ENCODE results near the gene ABHD17A.

Gene ABHD17A

DNA sequence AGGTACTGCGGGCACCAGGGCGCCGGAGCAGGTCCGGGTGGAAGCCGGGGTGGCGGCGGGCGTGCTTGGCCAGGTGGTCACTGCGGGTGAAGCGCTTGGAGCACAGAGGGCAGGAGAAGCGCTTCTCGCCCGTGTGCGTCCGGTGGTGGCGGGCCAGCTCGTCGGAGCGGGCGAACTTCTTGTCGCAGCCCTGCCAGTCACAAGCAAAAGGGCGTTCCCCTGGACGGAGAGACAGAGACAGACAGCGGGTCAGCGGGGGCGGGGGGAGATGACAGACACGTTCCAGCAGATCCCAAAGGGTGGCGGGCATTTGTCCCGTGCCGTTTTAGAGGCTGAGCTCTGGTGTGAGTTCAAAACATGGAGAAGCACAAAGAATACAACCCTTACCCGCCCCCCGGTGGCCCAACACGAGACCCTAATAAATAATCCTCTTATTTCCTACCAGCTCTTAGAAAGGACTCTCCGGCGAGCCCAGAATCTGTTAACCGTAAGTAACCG, 30.7 kb downstream of the ABHD17A start:
- in situ Hi-C loops (cut with MboI; ENCODE audit: low sequenced_read_pairs) = no loop called here

DNA sequence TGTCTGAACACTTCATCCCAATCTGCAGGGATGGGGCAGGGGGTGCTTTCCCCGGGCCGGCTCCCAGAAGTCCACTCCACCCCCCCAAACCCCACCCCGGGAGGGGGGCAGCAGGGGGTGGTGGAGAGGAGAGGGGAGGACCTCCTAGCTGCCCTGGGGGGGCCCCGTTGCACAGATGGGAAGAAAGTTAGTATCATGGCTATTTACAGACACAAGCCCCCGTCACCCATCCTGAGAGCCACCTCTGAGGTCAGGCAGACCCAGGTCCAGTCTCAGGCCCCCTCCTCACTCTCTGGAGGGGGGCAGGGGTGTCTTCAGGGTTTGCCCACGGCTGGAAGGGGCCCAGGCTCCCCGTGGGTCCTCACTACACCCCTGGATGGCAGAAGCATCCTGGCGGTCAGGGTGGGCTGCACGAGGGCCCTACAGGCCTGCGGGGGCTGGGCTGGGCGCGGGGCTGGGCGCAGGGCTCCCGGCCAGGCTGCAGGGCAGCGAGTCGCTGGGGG, 31.2 kb downstream of the ABHD17A start:
- in situ Hi-C loops (cut with MboI; ENCODE audit: low sequenced_read_pairs) = no loop called here

DNA sequence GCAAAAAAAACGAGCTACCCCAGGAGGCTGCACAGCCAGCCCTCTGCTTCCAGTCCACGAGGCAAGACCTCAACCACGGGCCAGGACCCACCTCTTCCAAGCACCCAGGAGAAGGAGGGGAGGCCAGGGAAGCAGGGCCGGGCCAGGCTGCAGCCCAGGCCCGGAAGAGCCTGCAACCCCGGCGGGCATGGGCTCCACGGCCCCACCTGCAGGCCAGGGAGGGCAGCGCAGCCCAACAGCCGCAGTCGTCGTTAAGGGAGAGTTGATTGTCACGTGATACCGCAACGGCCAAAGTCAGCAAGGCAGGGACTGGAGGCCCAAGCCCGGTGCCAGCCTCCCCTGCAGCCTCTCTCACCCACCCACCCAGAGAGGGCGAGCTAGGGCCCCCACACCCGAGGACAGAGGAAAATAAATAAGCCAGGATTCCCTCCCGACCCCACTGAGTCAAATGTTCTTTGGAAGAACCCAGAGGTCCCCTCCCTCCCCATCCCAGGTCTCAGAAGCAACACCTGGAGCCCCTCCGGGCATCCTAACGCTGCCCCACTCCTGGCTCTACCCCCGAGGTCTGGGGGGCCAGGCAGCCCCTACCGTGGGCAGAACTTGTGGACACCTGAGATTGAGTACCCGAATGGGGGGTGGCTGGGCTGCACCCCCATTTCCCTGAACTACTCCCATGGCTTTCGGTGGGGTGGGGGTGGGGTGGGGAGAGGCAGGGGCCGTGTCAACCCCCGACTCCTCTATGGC, 31.8 kb downstream of the ABHD17A start:
- in situ Hi-C loops (cut with MboI; ENCODE audit: low sequenced_read_pairs) = no loop called here

DNA sequence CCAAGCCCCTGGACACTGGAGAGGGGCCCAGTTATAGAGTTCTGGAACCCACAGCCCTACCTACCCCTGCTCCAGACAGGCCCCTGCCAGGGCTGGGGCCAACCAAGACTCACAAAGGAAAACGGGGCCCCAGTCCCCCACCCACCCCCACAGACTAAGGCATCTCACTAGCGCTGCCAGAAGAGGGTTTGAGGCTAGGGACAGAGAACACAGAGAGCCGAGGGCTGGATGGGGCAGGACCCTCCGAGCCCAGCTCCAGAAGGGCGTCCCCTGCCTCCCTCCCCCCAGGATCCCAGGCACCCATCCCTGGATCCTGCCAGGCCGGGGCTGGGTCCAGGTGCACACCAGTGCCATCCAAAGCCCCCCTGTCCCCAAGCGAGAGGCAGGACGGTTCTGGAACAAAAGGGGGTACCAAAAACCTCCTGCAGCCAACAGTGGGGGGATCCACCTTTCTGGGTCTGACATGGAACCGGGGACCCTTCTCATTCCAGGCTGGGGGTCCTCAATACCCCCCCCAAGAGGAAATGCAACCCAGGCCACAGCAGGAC, 32.6 kb downstream of the ABHD17A start:
- in situ Hi-C loops (cut with MboI; ENCODE audit: low sequenced_read_pairs) = no loop called here

DNA sequence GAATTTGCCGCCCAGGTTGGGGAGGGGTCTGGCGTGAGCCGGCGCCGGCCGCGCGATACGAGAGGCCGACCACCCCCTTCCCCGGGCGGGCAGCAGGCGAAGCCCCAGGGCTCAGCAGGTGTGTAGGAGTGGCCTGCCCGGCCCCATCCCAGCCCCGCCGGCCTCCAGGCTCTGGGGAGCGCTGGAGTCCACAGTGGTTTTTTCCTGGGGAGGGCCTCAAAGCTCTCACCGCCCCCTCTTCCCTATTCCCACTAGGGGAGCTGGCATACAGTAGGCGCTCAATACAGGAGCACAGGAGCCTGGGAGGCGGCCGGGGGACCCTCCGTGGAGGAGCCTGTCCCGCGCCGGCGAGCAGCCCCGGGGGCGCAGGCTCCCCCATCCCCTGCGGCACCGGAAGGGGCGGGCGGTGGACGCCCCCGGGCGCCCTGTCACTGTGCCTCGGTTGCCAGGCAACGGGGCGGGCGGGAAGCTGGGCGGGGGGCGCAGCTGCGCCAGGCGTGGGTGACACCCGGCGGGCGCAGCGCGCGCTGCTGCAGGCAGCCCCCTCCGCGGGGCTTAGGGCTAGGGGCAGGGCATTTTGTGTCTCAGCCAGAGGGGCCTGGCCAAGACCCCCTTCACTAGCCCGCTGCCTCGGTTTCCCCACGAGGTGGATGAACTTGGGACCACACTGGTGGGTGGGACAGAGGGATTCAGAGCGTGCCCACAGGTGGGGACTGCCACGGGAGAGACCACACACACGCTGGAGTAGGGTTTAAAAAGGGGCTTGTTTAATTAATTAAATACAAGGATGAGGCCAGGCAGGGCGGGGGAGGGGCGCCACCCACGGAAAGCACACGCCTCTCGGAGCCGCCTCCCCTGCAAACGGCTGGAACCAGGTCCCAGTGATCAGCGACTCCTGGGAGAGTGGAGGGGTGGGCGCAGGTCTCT, 33.4 kb downstream of the ABHD17A start:
- in situ Hi-C loops (cut with MboI; ENCODE audit: low sequenced_read_pairs) = no loop called here

DNA sequence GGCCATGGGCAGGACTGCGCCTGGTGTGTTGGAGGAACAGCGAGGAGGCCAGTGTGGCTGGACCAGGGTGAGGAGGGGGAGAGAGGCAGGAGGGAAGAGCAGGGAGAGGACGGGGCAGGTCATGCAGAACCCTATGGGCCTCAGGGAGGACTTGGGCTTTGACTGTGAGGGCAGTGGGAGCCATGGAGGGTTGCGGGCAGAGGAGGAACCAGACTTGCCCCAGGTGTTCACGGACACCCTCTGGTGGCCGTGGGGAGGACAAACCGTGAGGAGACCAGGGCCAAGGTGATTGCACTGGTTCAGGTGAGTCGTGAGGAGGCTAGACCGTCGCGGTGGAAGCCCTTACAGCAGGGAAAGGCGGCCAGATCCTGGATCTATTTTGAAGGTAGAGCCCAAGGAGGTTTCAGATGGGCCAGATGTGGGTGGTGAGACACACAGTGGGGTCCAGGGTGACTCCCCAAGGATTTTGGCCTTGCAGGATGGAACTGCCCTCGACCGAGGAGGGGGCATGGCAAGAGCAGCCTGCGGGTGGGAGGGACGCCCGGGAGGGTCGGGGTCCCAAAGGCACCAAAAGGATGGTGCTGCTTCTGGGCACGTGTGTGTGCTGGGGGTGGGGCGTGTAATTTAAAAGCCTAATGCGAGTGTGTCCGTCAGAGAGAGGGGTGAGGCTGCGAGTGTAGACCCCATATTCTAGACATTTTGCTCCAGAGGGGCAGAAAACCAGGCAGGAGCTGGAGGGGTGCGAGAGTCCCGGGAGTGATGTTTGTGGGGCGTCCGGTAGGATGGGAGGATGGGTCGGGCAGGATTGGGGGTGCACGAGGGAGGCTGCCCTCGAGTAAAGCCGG, 34.3 kb downstream of the ABHD17A start:
- in situ Hi-C loops (cut with MboI; ENCODE audit: low sequenced_read_pairs) = no loop called here

DNA sequence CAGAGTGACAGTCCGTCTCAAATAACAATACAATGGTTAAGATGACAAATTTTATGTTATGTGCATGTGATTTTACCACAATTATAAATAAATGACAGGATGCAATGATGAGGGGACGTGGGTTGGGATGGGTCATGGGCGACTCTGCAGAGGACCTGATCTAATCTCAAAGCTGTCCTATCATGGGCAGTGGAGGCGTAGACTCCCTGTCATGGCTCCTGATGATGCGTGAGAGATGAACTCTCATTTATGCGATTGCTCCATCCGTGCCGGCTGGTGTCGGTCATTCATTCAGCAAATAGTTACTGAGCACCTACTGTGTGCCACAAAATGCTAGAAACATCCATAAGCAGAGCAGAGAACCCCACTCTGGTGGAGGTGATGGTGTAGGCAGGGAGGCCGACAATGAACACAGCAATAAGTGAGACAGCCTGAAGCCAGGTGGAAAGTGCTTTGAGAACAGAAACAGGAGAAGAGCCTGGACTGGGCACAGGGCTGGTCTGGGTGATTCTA, 35.4 kb downstream of the ABHD17A start:
- in situ Hi-C loops (cut with MboI; ENCODE audit: low sequenced_read_pairs) = no loop called here

DNA sequence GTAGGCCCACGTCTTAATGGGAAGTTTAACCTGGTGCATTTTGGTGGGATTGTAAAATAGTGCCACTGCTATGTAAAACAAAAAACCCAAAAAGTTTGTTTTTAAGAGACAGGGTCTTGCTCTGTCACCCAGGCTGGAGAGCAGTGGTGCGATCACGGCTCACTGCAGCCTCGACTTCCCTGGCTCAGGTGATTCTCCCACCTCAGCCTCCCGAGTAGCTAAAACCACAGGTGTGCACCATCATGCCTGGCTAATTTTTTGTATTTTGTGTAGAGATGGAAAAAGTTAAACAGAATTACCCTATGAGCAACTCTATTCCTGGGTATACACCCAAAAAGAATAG, 36.2 kb downstream of the ABHD17A start:
- in situ Hi-C loops (cut with MboI; ENCODE audit: low sequenced_read_pairs) = no loop called here

DNA sequence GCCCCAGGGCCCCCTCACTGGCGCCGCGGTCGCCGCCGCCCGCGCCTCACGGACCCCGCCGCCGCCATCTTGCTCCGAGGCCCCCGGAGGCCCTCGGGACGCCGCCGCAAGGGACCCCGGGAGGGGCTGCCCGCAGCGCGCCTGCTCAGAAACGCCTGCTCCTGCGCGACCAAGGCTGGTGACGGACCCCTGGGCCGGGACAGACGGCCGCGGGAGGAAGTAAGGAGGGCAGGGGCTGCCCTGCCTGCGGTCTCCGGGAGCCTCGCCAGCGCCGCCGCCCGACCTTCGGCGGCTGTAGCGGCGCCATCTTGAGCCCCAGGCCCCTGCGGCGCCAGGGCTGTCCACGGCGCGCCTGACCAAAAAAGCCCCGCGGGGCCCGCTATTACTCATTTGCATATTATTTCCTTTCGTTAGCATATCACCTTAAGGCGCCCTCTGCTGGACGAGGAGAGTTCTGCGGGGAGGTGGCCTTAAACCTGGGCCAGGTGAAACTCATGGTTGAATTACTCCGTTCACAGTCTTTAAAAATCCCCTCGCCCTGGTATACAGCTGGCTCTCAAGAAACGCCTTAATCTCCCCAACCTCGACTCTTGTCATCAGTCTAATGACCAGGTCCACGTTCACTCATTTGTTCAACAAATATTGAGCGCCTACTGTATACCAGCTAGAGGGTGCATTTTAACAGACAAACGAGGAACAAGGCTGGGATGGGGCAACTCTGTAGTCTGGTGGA, 36.7 kb downstream of the ABHD17A start, which contains the start of gene REXO1:
TSS of gene REXO1 (minus strand) at position 85 of the 733 bp plus-strand sequence. CDS start 125 bp downstream, outside the sequence.
- in situ Hi-C loops (cut with MboI; ENCODE audit: low sequenced_read_pairs) = no loop called here

DNA sequence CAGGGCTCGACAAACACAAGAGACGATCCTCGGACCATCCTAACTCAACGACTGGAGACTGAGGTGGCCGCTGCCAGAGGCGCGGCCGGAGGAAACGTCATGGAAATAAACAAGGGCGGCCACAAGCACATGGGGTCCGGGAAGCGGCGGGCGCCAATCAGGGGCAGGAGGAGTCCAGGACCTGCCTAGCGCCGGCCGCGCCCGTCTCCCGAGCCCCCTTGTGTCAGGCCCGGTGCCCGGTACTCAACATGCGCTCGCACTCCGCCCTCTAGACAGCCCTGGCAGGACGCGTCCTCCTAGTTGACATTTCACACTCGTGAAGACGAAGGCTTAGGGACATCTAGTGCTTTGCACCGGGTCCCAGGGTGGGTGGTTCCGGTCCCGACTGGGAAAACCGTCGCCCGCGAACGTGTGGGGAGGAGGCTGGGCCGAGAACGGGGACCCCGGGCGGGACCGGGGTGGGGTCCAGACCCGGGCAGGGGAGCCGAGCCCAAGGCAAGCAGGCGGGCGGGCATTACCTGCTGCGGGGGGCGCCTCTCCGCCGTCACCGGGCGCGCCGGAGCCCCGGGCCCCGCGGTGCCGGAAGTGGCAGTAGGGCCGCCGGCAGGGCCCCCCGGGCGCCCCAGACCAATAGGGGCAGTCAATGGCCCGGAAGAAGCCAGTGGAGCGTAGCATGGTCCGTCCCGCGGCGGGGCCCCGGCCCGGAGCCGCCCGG, 37.5 kb downstream of the ABHD17A start:
- in situ Hi-C loops (cut with MboI; ENCODE audit: low sequenced_read_pairs) = no loop called here

DNA sequence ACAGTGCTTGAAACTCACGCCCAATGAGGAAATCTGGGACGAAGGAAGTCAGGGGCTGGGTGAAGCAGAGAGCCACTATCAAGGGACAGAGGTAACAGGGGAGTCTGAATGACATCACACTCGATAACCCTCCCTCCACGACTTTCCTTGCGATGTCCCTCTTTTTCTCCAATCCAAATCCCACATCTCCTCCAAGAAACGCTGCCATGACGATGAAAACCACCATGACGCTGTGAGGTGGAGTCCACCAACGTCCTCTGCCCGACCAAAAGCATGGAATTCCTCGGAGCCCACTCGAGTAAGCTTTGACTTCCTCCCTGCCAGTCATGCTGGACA, 38.0 kb downstream of the ABHD17A start:
- in situ Hi-C loops (cut with MboI; ENCODE audit: low sequenced_read_pairs) = no loop called here

DNA sequence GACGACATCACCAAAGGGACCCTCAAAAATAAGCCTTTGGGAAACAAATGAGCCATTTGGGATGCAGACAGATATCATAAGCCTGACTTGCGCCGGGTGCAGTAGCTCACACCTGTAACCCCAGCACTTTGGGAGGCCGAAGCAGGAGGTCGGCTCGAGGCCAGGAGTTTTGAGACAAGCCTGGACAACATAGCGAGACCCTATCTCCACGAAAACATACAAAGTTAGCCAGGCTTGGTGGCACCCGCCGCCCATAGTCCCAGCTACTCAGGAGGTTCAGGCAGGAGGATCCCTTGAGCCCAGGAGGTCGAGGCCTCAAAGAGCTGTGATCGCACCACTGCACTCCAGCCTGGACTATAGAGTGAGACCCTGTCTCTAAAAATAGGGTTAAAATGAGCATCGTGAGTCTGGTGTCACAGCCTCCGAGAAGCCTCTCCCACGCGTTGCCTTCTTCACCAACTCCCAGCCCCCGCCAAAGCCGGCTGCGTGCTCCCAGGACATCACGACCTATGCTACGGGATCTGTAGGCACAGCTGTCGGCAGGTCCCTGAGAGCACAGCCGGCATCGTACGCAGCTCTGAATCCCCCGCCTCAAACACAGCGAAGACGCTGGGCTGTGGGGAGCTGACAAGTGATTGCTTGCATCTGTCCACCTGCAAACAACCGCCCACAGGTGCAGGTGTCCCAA, 38.6 kb downstream of the ABHD17A start:
- in situ Hi-C loops (cut with MboI; ENCODE audit: low sequenced_read_pairs) = no loop called here

DNA sequence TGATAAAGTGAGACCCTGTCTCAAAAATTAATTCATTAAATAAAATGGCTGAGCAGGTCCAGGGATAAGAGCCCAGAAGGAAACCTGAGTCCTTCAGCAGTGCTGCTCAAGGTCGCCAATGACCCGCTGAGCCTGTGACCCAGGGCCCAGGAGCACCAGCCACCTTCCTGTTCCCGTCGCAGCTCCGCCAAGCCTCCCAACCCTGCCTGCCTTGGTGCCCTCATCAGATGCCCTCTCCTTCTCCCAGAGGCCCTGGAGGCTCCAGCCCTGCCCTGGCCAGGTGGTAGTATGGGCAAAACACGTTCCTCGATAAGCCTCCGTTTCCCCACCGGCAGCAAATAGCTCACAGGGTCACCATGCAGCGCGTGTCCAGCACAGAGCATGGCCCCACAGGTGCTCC, 39.7 kb downstream of the ABHD17A start:
- in situ Hi-C loops (cut with MboI; ENCODE audit: low sequenced_read_pairs) = no loop called here

DNA sequence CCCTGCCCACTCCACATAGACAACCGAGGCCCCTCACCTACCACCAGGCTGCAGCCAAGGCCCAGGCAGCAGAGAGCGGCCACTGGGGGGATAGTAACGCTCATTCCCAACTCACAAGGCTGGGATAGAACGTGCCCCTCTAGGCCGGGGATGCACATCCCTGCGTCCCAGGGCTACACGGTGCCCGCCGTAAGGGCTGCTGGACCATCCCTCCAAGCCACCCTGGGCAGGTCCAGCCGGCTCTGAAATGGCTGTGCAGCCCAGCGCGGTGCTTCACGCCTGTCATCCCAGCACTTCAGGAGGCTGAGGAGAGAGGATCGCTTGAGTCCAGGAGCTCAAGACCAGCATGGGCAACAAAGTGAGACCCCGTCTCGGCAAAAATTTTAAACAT, 40.2 kb downstream of the ABHD17A start:
- in situ Hi-C loops (cut with MboI; ENCODE audit: low sequenced_read_pairs) = no loop called here

DNA sequence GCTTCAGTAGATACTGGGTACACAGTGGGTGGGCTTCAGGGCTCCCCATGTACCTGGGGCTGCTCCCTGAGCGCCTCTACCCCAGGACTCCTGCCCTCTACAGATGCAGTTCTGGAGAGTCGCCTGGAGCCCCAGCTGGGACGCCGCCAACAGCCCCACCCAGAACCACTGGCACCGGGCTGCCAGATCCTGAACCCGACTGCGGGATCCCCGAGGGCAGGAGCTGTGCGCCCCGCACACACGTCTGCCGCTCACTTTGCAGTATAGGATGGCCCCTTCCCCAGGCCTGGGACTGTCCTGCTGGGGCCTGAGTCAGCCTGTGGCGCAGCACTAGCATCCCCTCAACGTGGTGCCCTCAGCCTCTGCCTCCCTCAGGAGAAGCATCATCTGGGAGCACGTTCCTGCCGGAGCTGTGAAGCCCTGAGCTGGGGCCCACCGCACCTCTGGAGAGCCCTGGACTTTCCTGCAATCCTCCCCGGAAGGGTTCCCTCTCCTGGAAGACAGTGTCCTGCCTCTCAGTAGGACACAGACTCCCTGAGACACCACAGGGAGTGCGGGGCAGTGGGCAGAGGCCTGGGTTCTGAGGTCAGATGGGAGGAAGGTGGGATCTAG, 40.7 kb downstream of the ABHD17A start:
- in situ Hi-C loops (cut with MboI; ENCODE audit: low sequenced_read_pairs) = no loop called here

DNA sequence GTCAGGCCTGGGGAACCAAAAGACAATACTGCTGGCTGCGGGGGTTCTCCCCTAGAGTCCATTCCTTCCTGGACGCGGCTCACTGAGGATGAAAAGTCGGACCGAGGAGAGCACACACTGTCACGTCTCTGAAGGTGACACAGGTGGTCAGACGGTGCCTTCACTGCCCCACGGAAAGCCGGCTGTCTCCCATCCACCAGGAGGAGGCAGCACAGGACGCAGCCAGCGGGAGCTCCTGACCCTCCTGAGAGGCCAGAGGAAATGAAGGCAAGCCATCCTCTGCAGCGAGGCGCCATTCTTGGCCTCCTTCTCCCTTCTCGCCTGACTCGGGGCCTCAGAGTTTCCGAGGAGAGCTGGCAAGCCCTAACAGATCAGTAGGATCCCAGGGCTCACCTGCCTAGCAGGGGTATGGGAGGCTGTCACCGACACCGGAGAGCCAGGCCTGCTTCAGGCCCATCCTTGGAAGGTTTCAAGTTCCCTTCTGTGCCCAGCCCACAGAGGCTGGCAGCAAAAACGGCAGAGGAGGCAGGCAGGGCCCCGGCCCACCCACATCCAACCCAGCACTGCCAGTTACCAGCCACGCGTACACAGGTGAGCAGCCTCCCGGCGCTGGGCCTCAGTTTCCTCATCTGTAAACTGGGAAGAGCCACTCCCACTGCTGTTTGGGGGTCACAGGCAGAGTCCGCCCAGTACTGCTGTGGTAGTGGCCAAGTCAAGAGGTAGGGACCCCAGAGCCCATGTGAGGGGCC, 41.5 kb downstream of the ABHD17A start:
- in situ Hi-C loops (cut with MboI; ENCODE audit: low sequenced_read_pairs) = no loop called here

DNA sequence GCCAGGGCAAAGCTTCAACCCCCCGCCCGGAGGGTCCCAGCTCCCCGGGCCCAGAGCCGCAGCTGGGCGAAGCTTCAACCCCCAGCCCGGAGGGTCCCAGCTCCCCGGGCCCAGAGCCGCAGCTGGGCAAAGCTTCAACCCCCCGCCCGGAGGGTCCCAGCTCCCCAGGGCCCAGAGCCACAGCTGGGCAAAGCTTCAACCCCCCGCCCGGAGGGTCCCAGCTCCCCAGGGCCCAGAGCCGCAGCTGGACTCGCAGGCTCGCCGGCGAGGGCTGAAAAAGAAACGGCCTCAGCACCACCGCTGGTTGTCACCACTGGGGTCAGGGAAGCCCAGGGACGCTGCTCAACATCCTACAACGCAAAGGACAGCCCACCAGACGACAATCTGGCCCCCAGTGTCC, 42.2 kb downstream of the ABHD17A start:
- in situ Hi-C loops (cut with MboI; ENCODE audit: low sequenced_read_pairs) = no loop called here

Data from HL-60/S4 (cell line).